ENCODE data around the gene MIGA1.
"Not testable (repeated sequence)": the region's sequence is repeated elsewhere in the genome, so short reads cannot be mapped to it uniquely, and the experiment has no call there.

MIGA1 gene

DNA sequence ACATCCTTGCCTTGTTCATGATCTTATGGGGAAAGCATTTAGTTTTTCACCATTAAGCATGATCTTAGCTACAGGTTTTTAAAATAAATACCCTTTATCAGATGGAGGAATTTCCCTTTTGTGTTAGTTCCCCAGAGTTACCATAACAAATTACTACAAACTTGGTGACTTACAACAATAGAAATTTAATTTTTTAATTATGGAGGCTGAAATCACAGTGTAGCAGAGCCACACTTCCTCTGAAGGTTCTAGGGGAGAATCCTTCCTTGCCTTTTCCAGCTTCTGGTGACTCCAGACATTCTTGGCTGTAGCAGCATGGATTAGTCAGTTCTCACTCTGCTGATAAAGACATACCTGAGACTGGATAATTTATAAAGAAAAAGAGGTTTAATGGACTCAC is 18.5 kb downstream of the MIGA1 start:
- no peak for DNase-seq

DNA sequence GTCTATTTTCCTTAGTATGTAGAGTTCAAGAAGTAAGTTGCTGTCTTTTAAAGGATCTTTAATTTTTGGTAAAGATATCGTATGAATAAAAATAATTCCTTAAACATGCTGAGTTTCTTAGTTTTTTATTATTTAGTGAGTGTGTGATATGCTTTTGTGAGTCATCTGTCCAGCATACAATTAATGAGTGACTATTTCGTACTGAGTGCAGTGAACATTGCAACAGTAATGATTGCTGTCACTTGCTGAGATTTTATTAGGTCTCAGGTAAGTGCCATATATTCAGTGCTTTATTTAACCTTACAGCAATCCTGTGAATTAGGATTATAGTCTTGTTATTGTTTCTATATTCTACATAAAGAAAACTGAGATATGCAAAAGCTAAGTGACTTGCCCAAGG is 22.6 kb downstream of the MIGA1 start:
- DNase-seq: no peak

DNA sequence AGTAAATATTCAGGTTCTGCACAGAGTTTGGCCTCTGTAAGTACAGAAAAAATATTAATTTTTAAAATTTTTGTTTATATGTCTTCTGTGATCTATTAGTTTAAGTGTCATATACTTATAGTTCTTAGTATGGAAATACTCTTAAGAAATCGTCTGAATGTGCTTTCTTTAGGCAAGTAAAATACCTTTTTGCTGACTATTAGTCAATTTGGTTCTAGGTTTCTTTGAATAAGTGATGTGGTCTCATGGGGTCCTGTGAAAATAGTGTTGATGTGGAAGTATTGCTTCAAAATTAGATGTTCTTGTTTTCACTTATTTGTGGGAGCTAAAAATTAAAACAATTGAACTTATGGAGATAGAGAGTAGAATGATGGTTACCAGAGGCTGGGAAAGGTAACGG is 23.9 kb downstream of the MIGA1 start:
- DNase-seq: no peak

DNA sequence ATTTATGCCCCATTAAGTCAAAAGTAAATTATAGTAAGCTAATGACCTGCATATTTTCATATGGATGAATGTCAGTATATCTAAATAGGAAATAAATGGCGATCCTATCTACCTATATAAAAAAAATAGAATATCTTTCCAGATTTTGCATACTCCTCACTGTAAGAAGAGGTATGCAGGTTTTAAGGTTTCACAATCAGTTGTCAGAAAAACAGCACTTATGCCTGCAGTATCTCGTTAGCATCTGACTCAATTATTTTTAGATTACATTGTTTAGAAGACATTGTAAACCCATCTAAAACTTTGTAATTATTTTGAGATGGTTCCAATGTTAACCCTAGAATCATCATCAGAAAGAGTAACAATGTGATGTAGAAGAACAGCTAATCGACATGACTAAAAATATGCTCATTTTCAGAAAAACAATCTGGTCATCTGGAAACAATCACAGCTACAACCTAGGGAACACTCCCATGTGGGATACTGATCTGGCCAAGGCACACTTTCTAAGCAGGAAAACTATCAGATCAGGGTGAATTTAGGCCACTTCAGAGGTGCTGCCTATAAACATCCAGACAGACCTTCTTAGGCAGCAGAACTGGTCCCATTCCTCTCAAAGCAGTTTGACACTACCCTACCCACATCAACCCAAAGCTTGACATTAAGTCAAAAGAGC is 30.5 kb downstream of the MIGA1 start:
- not testable (repeated sequence) for DNase-seq

DNA sequence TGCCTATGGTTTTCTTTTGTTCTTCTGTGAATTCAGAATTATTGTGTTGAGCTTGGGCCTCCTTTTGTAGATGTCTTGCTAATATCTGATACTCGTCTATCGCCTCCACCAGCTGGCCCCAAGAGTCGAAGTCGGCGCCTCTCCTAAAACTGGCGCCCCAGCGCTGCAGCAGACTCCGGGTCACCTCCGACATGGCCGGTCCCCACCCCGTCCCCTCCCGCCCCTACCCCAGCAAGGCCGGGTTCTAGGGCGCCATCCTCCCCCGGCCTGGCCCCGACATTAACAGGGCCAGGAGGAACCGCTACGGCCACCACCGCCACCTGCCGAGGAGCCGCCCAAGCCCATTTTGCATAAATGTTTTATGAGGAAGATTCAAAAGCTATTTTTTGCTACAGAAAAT is 32.1 kb downstream of the MIGA1 start:
- DNase-seq: not testable (repeated sequence)

DNA sequence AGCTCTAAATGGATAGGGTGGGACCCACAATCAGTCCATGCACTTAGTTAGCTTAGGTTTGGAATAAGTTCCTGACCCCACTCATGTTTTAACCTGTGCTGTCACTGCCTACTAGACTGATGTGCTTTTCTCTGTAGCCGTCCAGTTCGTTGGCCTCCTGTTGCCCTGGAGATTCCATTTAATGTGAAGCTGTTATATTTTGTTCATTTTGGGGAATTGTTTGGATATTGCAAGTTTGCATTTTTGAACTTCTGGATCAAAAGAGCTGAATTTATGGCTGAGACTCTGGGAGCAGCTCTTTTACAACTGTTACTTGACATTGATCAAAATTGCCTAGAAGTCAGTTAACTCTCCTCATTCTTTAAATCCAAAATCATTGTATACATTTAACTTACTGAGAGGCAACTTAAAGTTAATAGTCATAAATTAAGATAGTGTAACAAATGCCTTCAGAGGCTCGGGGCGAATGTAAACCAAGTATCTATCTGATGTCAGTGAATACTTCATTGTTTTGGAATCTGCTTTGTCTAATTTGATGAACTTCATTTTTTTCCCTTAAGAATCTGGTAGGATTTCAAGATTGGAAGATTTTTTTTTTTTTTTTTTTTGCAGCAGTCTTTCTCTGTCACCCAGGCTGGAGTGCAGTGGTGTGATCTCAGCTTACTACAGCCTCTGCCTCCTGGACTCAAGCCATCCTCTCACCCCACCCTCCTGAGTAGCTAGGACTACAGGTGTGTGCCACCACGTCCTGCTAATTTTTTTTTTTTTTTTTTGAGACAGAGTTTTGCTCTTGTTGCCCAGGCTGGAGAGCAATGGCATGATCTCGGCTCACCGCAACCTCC is 38.1 kb downstream of the MIGA1 start:
- DNase-seq: no peak

DNA sequence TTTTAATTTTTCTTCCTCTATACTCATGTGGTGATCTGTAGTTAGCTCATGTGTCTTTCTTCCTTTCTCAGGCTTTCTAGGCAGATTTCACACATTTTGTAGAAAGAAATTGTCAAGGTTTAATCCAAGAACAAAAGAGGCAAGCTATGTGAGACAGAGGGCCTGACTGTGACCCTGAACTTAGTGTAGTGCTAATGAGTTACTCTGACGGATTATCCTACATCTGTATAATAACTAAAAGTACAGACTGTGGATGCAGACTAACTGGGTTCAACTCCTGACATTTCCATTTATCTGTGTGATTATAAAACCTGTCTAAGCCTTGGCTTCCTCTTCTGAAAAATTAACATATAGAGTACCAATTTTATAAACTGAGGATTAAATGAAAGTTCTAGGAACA is 40.7 kb downstream of the MIGA1 start:
- DNase-seq: no peak

DNA sequence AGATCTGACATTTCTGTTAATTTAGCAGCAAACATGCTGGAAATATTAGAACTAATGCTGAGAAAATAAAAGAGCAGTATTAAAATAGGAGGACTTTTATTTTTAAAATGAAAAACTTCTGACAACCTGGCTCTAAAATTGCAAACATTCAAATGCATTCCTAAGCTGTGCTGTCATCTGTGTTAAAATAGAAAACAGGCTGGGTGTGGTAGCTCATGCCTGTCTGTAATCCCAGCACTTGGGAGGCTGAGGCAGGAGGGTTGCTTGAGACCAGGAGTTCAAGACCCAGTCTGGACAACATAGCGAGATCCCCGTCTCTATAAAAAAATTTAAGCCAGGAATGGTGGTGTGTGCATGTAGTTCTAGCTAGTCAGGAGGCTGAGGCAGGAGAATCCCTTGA is 44.6 kb downstream of the MIGA1 start:
- DNase-seq: no peak

DNA sequence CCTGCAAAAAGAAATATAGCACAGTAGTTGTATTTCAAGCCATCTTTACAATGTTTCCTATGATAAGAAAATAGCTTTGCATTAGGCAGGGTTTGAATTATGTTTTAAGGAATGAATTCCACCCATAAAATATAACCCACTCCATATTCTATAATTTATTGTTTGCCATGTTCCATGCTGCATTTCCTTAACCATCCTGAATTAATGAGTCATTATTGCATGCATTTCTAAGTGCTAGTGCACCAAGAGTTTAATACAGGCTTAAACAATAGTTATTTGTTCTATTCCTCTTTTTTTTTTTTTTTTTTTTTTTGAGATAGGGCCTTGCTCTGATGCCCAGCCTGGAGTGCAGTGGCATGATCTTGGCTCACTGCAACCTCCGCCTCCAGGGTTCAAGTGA is 45.2 kb downstream of the MIGA1 start:
- no peak for DNase-seq

DNA sequence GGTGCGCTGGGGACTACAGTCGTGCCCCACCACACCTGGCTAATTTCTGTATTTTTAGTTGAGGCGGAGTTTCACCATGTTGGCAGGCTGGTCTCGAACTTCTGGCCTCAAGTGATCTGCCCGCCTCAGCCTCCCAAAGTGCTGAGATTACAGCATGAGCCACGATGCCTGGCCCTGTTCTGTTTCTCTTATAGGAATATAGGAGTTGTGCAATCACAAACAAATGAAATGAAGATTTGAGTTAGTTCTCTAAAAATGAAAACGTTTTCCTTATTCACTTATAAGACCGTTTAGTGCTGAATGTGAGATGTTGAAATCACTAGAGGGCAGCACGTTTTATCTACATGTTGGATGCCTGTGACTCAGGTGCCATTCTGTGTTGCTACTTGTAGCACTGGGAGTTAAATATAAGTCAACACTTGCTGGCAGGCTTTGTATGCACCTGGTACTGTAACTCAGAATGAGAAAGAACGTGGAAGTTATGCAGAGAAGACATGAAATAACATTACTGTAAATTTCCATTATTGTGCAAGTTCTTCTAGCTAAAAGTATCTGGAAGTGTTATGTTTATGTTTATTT is 45.8 kb downstream of the MIGA1 start:
- DNase-seq: peak in 1 of 2 donors; percentile 13

DNA sequence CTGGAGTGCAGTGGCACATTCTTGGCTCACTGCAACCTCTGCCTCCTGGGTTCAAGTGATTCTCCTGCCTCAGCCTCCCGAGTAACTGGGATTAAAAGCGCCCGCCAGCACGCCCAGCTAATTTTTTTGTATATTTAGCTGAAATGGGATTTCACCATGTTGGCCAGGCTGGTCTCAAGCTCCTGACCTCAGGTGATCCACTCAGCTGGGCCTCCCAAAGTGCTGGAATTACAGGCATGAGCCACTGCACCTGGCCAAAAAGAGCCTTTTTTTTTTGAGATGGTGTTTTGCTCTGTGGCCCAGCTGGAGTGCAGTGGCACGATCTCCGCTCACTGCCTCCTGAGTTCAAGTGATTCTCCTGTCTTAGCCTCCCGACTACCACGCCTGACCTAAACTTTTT is 47.4 kb downstream of the MIGA1 start:
- not testable (repeated sequence) for DNase-seq

DNA sequence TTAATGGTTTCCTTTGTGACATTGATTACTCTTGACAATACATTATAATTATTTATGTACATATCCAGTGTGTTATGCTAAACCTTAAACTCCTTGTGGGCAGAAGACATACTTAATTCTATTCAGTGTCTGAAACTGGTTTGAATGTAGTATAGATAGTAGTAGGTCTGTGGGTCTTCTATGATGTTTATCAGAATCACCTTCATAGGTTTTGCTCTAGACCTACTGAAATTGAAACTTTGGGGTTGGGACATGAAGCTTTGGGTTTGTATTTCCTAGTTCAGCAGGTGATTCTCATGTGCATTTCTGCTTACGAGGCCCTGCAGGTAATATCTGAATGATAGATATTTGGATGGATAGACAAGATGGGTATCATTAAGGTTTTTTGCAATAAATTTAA is 48.6 kb downstream of the MIGA1 start:
- no peak for DNase-seq

DNA sequence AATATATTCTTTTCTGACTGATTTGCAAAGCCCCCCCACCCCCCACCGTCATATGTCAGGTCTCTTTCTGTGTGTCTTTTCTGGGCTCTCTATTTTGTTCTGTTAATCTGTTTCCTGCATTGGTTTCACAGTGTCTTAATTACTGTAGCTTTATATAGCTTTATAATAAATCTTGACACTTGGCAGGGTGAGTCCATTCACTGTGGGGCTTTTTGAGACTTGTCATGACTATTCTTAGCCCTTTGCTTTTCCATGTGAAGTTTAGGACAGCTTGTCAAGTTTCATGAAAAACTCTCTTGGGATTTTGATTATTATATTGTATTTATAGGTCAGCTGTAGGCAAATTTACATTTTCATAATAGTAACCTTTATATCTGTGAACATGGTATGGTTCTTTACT is 50.4 kb downstream of the MIGA1 start:
- DNase-seq: no peak

DNA sequence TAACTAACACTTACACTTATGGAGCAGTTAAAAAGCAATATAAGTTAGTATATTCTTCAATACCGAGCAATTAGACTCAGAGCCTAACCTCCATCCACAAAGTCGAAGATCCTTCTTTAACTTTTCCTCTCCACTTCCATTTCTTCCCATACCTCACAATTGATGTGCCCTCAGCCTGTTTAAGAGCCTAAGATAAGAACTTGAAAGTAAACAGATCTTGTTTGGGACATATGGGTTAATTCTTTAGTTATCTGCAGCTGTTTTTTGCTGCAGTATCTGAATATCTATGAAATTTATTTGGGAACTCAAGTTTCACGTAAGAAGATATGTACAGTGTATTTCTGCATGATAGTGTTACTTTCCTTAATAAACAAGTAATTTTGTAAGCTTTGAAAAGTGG is 51.5 kb downstream of the MIGA1 start:
- no peak for DNase-seq

DNA sequence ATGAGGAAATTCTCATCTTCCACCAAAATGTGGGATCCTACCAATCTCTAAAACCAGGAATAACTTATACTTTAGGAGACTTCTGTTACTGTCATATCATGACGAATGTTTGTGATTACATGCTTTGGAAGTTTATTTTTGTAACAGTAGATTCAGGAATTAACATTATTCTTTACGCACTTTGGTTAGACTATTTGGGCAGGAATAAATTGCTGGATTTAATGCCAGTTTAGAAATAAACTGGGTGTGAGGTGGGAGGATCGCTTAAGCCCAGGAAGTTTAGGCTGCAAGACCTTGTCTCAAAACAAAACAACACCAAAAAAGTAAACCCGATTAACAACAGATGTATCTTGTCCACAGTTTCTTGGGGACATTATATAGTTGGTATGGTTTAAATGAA is 52.1 kb downstream of the MIGA1 start:
- no peak for DNase-seq

DNA sequence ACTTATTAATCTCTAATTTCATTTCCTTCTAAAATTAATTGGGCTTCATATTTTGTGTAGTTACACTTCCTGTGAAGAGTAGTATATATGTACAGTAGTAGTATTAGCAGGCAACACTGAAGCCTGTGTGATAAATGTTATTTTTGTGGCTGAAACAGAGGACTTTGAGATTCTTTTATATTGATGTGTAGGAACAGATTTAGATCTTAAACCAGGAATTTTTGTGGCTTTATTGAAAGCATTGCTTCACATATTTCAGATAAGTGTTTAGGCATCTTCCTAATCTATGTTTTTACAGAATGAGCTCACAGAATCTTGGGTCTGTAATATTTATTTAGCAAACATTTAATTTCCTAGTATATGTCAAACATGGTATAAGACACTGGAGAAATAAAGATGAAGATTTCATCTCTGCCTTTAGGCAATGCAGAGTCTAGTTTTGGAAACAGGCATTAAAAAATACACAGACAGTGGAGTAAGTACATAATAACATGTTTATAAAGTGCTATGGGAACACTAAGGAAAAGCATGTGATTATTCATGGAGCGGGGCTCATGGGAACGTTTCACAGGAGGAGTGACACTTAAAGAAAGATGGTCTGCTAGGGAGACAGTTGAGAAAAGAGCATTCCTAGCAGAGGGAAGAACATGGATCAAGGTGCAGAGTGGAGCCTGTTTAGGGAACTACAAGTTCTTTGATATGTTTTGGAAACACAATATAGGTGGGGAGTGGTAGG is 52.7 kb downstream of the MIGA1 start:
- no peak for DNase-seq

DNA sequence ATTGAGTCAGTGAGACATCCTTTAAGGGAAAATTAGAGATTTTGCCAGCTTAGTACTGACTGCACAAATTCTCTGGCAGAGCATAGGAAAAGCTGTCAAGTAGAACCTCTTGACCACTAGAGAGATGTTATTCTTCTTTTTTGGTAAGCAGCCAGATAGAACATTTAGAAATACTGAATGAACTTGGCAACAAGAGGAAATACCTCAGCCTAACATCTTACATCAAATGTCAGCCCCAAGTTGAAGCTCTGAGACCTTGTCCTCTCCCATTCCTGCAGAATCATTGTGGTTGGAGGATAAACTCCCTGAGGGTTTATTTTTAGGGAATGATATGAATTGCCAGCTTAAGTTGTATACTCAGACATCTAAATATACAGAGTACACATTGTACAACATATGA is 53.5 kb downstream of the MIGA1 start:
- DNase-seq: peak in 1 of 2 donors; percentile 52

DNA sequence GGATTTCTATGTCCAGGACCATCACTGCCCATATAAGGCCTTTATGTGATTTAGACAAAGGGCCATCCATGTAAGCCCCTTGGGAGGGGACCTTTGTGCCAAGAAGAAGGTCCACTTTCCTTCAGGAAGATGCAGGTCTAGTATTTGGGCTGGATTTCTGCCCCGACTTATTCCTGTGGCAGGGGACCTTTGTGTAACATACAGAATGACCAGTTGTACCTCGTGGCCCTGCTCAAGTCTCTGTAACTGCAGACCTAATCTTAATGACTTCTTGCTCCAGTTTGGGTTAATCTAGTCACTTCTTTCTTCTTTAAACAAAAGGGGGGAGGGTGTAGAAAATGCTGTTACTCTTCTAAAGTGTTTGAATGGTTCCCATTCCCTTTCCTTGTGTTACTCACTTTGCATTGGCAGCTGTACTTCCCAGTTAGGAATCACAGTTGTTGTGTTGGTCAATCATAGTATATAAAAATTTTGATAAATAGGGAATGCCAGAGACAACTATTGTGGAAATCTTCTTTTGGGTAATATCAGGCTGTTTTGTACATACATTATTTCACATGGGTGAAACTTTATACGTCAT is 54.2 kb downstream of the MIGA1 start:
- no peak for DNase-seq

DNA sequence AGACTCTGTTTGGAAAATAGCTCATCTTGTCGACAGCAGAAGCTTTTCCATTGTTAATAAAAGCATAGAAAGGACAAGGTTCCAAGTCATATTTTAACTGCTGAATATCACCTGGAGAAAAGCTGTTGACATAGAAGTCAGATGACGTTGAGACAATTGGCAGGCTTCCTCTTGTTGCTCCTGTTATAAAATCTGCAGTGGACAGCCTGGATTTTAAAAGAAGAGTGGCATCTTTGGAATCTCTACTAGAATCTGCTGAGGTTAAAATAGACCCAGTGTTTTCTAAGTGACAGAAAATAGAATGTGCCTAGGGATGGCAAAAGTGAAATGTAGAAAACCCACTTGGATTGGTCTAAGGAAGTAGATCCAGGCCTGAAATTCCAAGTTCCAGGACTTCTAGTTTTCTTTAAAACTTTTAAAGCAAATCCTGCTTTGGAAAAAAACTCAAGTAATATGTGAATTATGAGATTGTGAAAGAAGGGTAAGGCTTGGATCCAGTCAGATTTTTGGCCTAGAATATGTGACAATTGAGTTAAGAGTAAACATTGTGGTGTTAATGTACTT is 55.4 kb downstream of the MIGA1 start:
- DNase-seq: no peak

DNA sequence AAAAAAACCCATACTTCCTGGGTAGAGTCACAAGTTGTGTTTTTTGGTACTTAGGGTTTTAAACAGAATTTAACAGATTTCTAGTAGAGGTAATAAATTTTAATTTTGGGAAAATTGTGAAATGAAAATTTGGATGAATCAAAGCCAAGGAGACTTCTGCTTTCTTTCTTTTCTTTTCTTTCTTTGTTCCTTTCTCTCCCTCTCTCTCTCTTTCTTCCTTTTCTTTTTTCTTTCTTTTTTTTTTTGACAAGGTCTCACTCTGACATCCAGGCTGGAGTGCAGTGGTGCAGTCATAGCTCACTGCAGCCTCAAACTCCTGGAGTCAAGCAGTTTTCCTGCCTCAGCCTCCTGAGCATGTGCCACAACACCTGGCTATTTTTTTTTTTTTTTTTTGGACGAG is 62.1 kb downstream of the MIGA1 start:
- no peak for DNase-seq

DNA sequence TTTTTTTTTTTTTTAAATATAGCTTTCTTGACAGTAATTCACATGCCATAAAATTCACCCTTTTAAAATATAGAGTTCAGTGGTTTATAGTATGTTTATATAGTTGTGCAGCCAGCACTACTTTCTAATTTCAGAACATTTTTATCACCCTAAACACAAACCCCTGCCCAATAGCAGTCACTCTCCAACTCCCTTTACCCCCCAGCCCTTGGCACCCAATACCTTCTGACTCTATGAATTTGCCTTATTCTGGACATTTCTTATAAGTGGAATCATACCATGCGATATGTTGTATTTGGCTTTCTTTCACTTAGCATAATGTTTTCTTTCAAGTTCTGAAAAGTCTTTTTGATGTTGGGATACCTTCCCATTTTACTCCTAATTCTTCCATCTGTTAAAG is 66.5 kb downstream of the MIGA1 start:
- DNase-seq: no peak

DNA sequence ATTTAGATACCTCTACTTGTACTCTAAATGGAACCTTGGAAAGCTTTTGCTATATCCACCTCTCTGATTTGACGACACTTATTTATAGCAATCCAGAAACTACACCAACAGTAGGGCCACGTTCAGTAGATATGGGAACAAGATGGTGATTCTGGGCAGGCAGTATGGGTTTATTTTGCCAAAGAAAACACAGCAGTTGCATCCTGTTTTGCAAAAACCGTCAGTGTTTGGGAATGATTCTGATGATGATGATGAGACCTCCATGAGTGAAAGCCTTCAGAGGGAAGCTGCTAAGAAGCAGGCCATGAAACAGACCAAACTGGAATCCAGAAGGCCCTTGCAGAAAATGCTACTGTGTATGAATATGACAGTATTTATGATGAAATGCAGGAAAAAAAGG is 67.5 kb downstream of the MIGA1 start:
- DNase-seq: no peak

DNA sequence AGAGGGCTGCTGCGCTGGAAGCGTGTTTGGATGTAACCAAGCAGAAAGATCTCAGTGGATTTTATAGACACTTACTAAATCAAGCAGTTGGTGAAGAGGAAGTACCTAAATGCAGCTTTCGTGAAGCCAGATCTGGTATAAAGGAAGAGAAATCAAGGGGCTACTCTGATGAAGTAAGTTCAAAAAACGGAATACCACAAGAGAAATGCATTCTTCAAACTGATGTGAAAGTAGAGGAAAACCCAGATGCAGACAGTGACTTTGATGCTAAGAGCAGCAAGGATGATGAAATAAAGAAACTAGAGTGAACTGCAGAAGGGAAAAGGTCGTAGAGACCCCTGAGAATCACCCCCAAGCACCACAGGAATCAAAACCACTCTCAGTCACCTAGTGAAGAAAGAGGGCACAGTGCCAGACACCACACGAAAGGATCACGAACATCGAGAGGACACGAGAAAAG is 68.2 kb downstream of the MIGA1 start:
- no peak for DNase-seq

Data from hippocampal formation (tissue), 2 donors.